Parathyroid adenoma (tissue), 2 donors: ENCODE measurements around the gene SIL1.
A peak's percentile ranks its signal among the peaks of the same experiment; 100 is the strongest.

Source experiments
- H2AFZ ChIP-seq: fragments of 300-600 bp; sonication (generic); one replicate; pipeline ENCODE4 v1.7.0; 2017; ENCODE audit warnings: antibody characterized with exemption, mild to moderate bottlenecking
- H3K27ac ChIP-seq: fragments of 300-600 bp; sonication (generic); one replicate; pipeline ENCODE4 v1.7.0; 2017
- H3K27me3 ChIP-seq: fragments of 300-600 bp; sonication (generic); one replicate; pipeline ENCODE4 v1.7.0; 2017; ENCODE audit warnings: low read length; ENCODE audit not compliant: control insufficient read depth, insufficient read depth
- H3K36me3 ChIP-seq: fragments of 300-600 bp; sonication (generic); one replicate; pipeline ENCODE4 v1.7.0; 2017; ENCODE audit warnings: low read length; ENCODE audit not compliant: control insufficient read depth, insufficient read depth
- H3K4me1 ChIP-seq: fragments of 300-600 bp; sonication (generic); one replicate; pipeline ENCODE4 v1.7.0; 2017; ENCODE audit warnings: control low read depth
- H3K4me2 ChIP-seq: fragments of 300-600 bp; sonication (generic); one replicate; pipeline ENCODE4 v1.7.0; 2017; ENCODE audit warnings: low read length
- H3K4me3 ChIP-seq: fragments of 300-600 bp; sonication (generic); one replicate; pipeline ENCODE4 v1.7.0; 2017; ENCODE audit warnings: low read depth, low read length
- H3K79me2 ChIP-seq: fragments of 300-600 bp; sonication (generic); one replicate; pipeline ENCODE4 v1.7.0; 2017; ENCODE audit warnings: control low read depth
- H3K9ac ChIP-seq: fragments of 300-600 bp; sonication (generic); one replicate; pipeline ENCODE4 v1.7.0; 2017; ENCODE audit warnings: mild to moderate bottlenecking
- H3K9me3 ChIP-seq: fragments of 300-600 bp; sonication (generic); one replicate; pipeline ENCODE4 v1.7.0; 2017; ENCODE audit warnings: low read length; ENCODE audit not compliant: control insufficient read depth
- CTCF ChIP-seq: fragments of 300-600 bp; sonication (generic); IDR thresholded peaks from one replicate; pipeline ENCODE4 v1.7.0; 2017; ENCODE audit warnings: antibody characterized with exemption, mild to moderate bottlenecking
- donor health status: primary hyperparathyroidism.

The SIL1 gene

GRCh38 chr5:139133282-139133681 lies 64.9 kb downstream of the SIL1 start:
- TF ChIP-seq CTCF: no peak
- no peaks in the 10 kb centered on the region for H3K9me3 ChIP-seq
- H3K36me3 ChIP-seq: no peaks in the 10 kb centered on the region
- H3K4me1 ChIP-seq: peaks cover 13% of the 10 kb centered on the region
- no peak overlapping the region for H3K9ac ChIP-seq
- H3K79me2 ChIP-seq: peaks cover 8% of the 10 kb centered on the region
- H3K27me3 ChIP-seq: no peaks in the 10 kb centered on the region
- H3K27ac ChIP-seq: no peak overlapping the region
- H3K4me3 ChIP-seq: no peak overlapping the region
- no peak overlapping the region for H3K4me2 ChIP-seq
- H2AFZ ChIP-seq: no peak overlapping the region

GRCh38 chr5:139132515-139132914 lies 65.7 kb downstream of the SIL1 start:
- Histone ChIP-seq H3K4me3 (no peak overlapping the region), H3K27me3 (no peaks in the 10 kb centered on the region), H3K36me3 (no peaks in the 10 kb centered on the region), H3K79me2 (peaks cover 12% of the 10 kb centered on the region), H3K27ac (peak overlapping the region; percentile 7), H3K9ac (no peak overlapping the region), H3K4me1 (peaks cover 12% of the 10 kb centered on the region), H3K9me3 (no peaks in the 10 kb centered on the region), H2AFZ (no peak overlapping the region), H3K4me2 (no peak overlapping the region)
- TF ChIP-seq CTCF: no peak

GRCh38 chr5:139131921-139132432 lies 66.2 kb downstream of the SIL1 start:
- H3K27ac ChIP-seq: peak overlapping the region; percentile 7
- H3K4me3 ChIP-seq: no peak overlapping the region

GRCh38 chr5:139131465-139131864 lies 66.7 kb downstream of the SIL1 start:
- no peak for TF ChIP-seq CTCF
- Histone ChIP-seq H2AFZ (peak overlapping the region; percentile 18), H3K27me3 (no peaks in the 10 kb centered on the region), H3K79me2 (peaks cover 13% of the 10 kb centered on the region), H3K4me3 (no peak overlapping the region), H3K4me1 (peaks cover 12% of the 10 kb centered on the region), H3K36me3 (no peaks in the 10 kb centered on the region), H3K4me2 (peak overlapping the region; percentile 58), H3K9ac (no peak overlapping the region), H3K27ac (peak overlapping the region; percentile 7), H3K9me3 (no peaks in the 10 kb centered on the region)

More at GRCh38 chr5:139131921-139132432, 66.2 kb downstream of the SIL1 start:
- Histone ChIP-seq H3K4me2 (no peak overlapping the region), H3K36me3 (no peaks in the 10 kb centered on the region), H3K9ac (no peak overlapping the region), H2AFZ (peak overlapping the region; percentile 18), H3K27me3 (no peaks in the 10 kb centered on the region), H3K79me2 (peaks cover 13% of the 10 kb centered on the region), H3K9me3 (no peaks in the 10 kb centered on the region), H3K4me1 (peaks cover 12% of the 10 kb centered on the region)
- no peak for TF ChIP-seq CTCF

- Histone ChIP-seq H3K27ac (peak overlapping the region; percentile 7), H3K9ac (no peak overlapping the region), H3K9me3 (no peaks in the 10 kb centered on the region), H3K4me3 (no peak overlapping the region), H3K4me1 (peaks cover 12% of the 10 kb centered on the region), H3K27me3 (no peaks in the 10 kb centered on the region), H3K79me2 (peaks cover 13% of the 10 kb centered on the region), H3K4me2 (peak overlapping the region; percentile 58), H3K36me3 (no peaks in the 10 kb centered on the region), H2AFZ (no peak overlapping the region)
- TF ChIP-seq CTCF: no peak
Measured at GRCh38 chr5:139131062-139131461, 67.1 kb downstream of the SIL1 start.
